Measurements from ENCODE around the gene MOCOS. TPM values are rescaled to one million over a fixed set of nuclear protein-coding genes. Genes with fewer than 3 reads are reported as not detected.
"Not testable (repeated sequence)": the region's sequence is repeated elsewhere in the genome, so short reads cannot be mapped to it uniquely, and the experiment has no call there.

MOCOS gene
- total RNA-seq, 2 experiments from 2014 or later = 0.17 to 0.36 TPM

DNA sequence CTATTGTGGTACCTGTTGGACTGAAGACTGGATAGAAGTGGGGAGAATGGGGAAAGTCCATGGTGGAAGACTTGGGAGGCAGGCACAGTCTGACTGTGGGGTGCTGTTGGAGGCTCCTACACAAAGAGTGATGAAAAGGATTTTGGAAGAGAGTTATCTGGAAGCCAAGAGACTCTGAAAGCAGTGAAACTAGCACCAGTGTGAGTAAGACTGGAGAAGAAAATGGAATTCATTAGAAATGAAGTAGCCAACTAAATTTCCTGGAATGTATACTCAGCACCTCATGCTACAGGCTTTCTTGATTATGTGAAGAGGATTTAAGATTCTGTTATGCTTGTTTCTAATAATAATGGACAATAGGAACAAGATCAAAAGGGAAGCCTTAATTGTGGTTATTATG is 29.9 kb upstream of the MOCOS start:
- Mint-ChIP-seq H3K27ac (peak overlapping the region; percentile 0), H3K36me3 (peaks cover 62% of the 10 kb centered on the region), H3K4me1 (ENCODE audit: low read depth) (peaks cover 34% of the 10 kb centered on the region), H3K9me3 (no peaks in the 10 kb centered on the region), H3K4me3 (no peak overlapping the region), H3K27me3 (no peaks in the 10 kb centered on the region)
- POLR2A ChIA-PET = no interaction called here
- CTCF ChIA-PET = interaction anchor here (1.1 kb wide), 1 partner anchor 62 kb away, joined by 3 read pairs; no protein-coding TSS in a partner anchor
- DNase-seq = no peak
- intact Hi-C loops (cut with micrococcal nuclease) = no loop called here

- ChIA-PET POLR2A (no interaction called here), CTCF (interaction anchor here (1.1 kb wide), 1 partner anchor 63 kb away, joined by 3 read pairs; no protein-coding TSS in a partner anchor)
- Mint-ChIP-seq H3K4me3 (no peak overlapping the region), H3K36me3 (peaks cover 57% of the 10 kb centered on the region), H3K9me3 (no peaks in the 10 kb centered on the region), H3K4me1 (ENCODE audit: low read depth) (peaks cover 34% of the 10 kb centered on the region), H3K27me3 (no peaks in the 10 kb centered on the region), H3K27ac (no peak overlapping the region)
- intact Hi-C loops (cut with micrococcal nuclease) = no loop called here
- no peak for DNase-seq
Measured at GRCh38 chr18:36158266-36158867, 28.9 kb upstream of the MOCOS start.

DNA sequence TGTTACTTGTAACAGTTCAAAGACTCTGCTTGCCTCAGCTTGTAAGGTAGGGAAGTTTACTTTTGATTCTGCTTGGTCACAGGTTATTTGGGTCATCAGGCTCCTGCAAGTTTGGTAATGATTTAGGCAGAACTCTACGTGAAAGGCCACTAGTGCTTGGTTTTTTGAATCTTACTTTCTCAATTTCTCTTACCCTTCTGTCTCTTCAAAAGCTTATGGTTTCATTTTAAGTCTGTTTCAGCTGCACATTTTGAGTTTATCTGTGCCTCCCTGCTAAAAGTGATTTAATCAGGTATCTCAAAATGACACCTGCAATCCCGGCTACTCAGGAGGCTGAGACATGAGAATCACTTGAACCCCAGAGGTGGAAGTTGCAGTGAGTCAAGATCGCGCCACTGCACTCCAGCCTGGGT is 26.3 kb upstream of the MOCOS start:
- Mint-ChIP-seq H3K4me1 (ENCODE audit: low read depth) (peaks cover 34% of the 10 kb centered on the region), H3K27ac (peak overlapping the region; percentile 70), H3K27me3 (no peaks in the 10 kb centered on the region), H3K36me3 (peaks cover 61% of the 10 kb centered on the region), H3K4me3 (no peak overlapping the region), H3K9me3 (no peaks in the 10 kb centered on the region)
- POLR2A ChIA-PET = interaction anchor here (0.6 to 1.4 kb wide), 3 partner anchors 27 to 1044 kb away, joined by 3 to 6 read pairs (median 4); partner anchors contain the start of genes ELP2, MOCOS and SLC39A6
- DNase-seq = peak; percentile 52
- intact Hi-C loops (cut with micrococcal nuclease) = loop anchor here (2.0 kb wide), 2 partner anchors 18 to 676 kb away; no protein-coding TSS in a partner anchor
- CTCF ChIA-PET = no interaction called here

- no peak overlapping the region for H3K4me3 Mint-ChIP-seq
- H3K27ac Mint-ChIP-seq = no peak overlapping the region
Measured at GRCh38 chr18:36162981-36163380, 24.3 kb upstream of the MOCOS start.

DNA sequence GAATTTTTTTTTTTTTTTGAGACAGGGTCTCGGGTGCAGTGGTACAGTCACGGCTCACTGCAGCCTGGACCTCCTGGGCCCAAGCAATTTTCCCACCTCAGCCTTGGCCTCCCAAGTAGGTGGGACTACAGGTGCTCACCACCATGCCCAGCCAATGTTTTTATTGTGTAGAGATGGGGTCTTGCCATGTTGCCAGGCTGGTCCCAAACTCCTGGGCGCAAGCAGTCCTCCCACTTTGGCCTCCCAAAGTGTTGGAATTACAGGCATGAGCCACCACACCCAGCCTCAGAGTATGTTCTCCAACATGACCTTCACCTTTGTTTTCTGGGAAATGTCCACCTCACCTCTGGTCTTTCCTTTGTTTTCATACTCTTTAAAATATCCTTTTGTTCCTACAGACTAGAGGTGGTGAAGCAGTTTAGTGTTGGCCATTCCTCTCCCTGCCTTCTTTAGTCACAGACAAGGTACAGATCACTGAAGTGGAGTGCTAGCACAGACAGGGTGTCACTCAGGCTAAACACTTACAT is 19.5 kb upstream of the MOCOS start:
- Mint-ChIP-seq H3K4me1 (ENCODE audit: low read depth) (peaks cover 5% of the 10 kb centered on the region), H3K27me3 (no peaks in the 10 kb centered on the region), H3K36me3 (peaks cover 45% of the 10 kb centered on the region), H3K9me3 (no peaks in the 10 kb centered on the region), H3K4me3 (no peak overlapping the region), H3K27ac (peak overlapping the region; percentile 23)
- ChIA-PET CTCF (interaction anchor here (1.0 kb wide), 1 partner anchor 117 kb away, joined by 3 read pairs; no protein-coding TSS in a partner anchor), POLR2A (no interaction called here)
- no peak for DNase-seq
- intact Hi-C loops (cut with micrococcal nuclease) = no loop called here

More at GRCh38 chr18:36162981-36163380, 24.3 kb upstream of the MOCOS start:
- H3K9me3 Mint-ChIP-seq = no peaks in the 10 kb centered on the region
- ChIA-PET POLR2A (no interaction called here), CTCF (interaction anchor here (1.4 kb wide), 1 partner anchor 67 kb away, joined by 3 read pairs; no protein-coding TSS in a partner anchor)
- intact Hi-C loops (cut with micrococcal nuclease) = no loop called here
- DNase-seq = no peak
- H3K27me3 Mint-ChIP-seq = no peaks in the 10 kb centered on the region
- H3K36me3 Mint-ChIP-seq = peaks cover 57% of the 10 kb centered on the region
- H3K4me1 Mint-ChIP-seq (ENCODE audit: low read depth) = peaks cover 26% of the 10 kb centered on the region

- POLR2A ChIA-PET = interaction anchor here (0.6 kb wide), 1 partner anchor 11 kb away, joined by 3 read pairs; no protein-coding TSS in a partner anchor
Measured at GRCh38 chr18:36168296-36168695, 19.0 kb upstream of the MOCOS start.

DNA sequence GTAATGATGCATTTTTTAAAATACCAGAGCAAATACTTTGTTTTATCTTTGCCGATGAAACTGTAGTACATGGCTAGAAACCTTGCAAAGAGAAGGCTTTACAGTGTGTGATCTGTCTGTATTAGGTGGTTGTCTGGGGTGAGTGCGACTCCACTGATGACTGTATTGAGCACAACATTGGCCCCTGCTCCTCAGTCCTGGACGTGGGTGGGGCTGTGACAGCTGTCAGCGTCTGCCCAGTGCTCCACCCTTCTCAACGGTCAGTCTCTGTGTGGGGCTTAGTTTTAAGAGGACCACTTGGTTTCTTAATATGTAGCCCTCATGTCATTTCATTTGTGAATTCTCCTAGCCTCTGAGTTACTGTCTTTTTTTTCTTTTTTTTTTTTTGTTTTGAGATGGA is 17.4 kb upstream of the MOCOS start:
- Mint-ChIP-seq H3K27me3 (no peaks in the 10 kb centered on the region), H3K4me1 (ENCODE audit: low read depth) (peaks cover 5% of the 10 kb centered on the region), H3K9me3 (no peaks in the 10 kb centered on the region), H3K4me3 (no peak overlapping the region), H3K27ac (no peak overlapping the region), H3K36me3 (peaks cover 35% of the 10 kb centered on the region)
- CTCF ChIA-PET = no interaction called here
- intact Hi-C loops (cut with micrococcal nuclease) = no loop called here
- POLR2A ChIA-PET = no interaction called here
- DNase-seq = no peak

More at GRCh38 chr18:36168296-36168695, 19.0 kb upstream of the MOCOS start:
- H3K4me3 Mint-ChIP-seq; H3K4me1 Mint-ChIP-seq (ENCODE audit: low read depth); intact Hi-C loops (cut with micrococcal nuclease); DNase-seq; CTCF ChIA-PET; H3K27me3 Mint-ChIP-seq; H3K9me3 Mint-ChIP-seq: not testable (repeated sequence)
- Mint-ChIP-seq H3K36me3 (peaks cover 42% of the 10 kb centered on the region), H3K27ac (peak overlapping the region; percentile 23)

GRCh38 chr18:36175481-36175880 is 11.8 kb upstream of the MOCOS start:
- Mint-ChIP-seq H3K36me3 (peaks cover 36% of the 10 kb centered on the region), H3K4me3 (no peak overlapping the region), H3K4me1 (ENCODE audit: low read depth) (no peaks in the 10 kb centered on the region), H3K27ac (no peak overlapping the region), H3K9me3 (no peaks in the 10 kb centered on the region), H3K27me3 (no peaks in the 10 kb centered on the region)
- intact Hi-C loops (cut with micrococcal nuclease) = no loop called here
- ChIA-PET POLR2A (no interaction called here), CTCF (no interaction called here)
- no peak for DNase-seq

- no peaks in the 10 kb centered on the region for H3K27me3 Mint-ChIP-seq
- POLR2A ChIA-PET = interaction anchor here (0.5 kb wide), 1 partner anchor 936 kb away, joined by 3 read pairs; no protein-coding TSS in a partner anchor
- intact Hi-C loops (cut with micrococcal nuclease) = no loop called here
- CTCF ChIA-PET = no interaction called here
- no peaks in the 10 kb centered on the region for H3K4me1 Mint-ChIP-seq (ENCODE audit: low read depth)
- H3K4me3 Mint-ChIP-seq = no peak overlapping the region
- H3K27ac Mint-ChIP-seq = no peak overlapping the region
- H3K9me3 Mint-ChIP-seq = no peaks in the 10 kb centered on the region
- DNase-seq = no peak
- peaks cover 31% of the 10 kb centered on the region for H3K36me3 Mint-ChIP-seq
Measured at GRCh38 chr18:36176177-36176584, 11.1 kb upstream of the MOCOS start.

DNA sequence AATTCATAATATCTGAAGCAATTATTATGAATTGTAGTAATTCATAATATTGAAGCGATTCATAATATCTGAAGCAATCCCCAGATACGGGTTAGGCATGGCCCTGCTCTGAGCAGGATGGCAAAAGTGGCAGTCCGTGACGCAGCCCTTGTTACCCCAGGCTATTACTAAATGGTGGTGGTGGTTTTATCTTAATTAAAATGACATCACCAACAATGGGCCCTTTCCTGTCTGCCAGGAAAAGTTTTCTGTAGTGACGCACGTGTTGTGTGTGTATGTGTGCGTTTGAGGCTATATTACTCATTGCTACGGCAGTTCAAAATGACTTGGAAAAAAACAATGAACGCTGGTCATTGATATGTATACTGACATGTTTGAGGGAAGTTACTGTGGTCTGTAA is 10.6 kb upstream of the MOCOS start:
- H3K36me3 Mint-ChIP-seq = peaks cover 29% of the 10 kb centered on the region
- intact Hi-C loops (cut with micrococcal nuclease) = no loop called here
- DNase-seq = no peak
- no peaks in the 10 kb centered on the region for H3K9me3 Mint-ChIP-seq
- CTCF ChIA-PET = no interaction called here
- H3K27ac Mint-ChIP-seq = no peak overlapping the region
- no peaks in the 10 kb centered on the region for H3K4me1 Mint-ChIP-seq (ENCODE audit: low read depth)
- POLR2A ChIA-PET = no interaction called here
- no peak overlapping the region for H3K4me3 Mint-ChIP-seq
- no peaks in the 10 kb centered on the region for H3K27me3 Mint-ChIP-seq

- DNase-seq = no peak
- no peaks in the 10 kb centered on the region for H3K27me3 Mint-ChIP-seq
- peaks cover 26% of the 10 kb centered on the region for H3K36me3 Mint-ChIP-seq
- no peak overlapping the region for H3K4me3 Mint-ChIP-seq
- H3K9me3 Mint-ChIP-seq = no peaks in the 10 kb centered on the region
- POLR2A ChIA-PET = no interaction called here
- CTCF ChIA-PET = no interaction called here
- H3K27ac Mint-ChIP-seq = no peak overlapping the region
- no peaks in the 10 kb centered on the region for H3K4me1 Mint-ChIP-seq (ENCODE audit: low read depth)
- intact Hi-C loops (cut with micrococcal nuclease) = no loop called here
Measured at GRCh38 chr18:36177913-36178312, 9.4 kb upstream of the MOCOS start.

- Mint-ChIP-seq H3K27ac (no peak overlapping the region), H3K4me3 (no peak overlapping the region), H3K4me1 (ENCODE audit: low read depth) (no peaks in the 10 kb centered on the region), H3K27me3 (no peaks in the 10 kb centered on the region), H3K9me3 (no peaks in the 10 kb centered on the region), H3K36me3 (peaks cover 20% of the 10 kb centered on the region)
- CTCF ChIA-PET = no interaction called here
- POLR2A ChIA-PET = no interaction called here
- intact Hi-C loops (cut with micrococcal nuclease) = no loop called here
- no peak for DNase-seq
Measured at GRCh38 chr18:36179562-36180355, 7.5 kb upstream of the MOCOS start.

Measured in activated CD4-positive, alpha-beta memory T cell treated with anti-CD3 and anti-CD28 coated beads for 36 hours (primary cell).